SK-N-SH (cell line): ENCODE results near the gene CCDC116.

ENCODE experiments used
- CTCF ChIP-seq: fragments of 200-600 bp; sonication (generic); IDR thresholded peaks from 2 replicates; pipeline ENCODE4 v1.6.1; 2017; ENCODE audit warnings: antibody characterized with exemption, mild to moderate bottlenecking, moderate library complexity
- GABPA ChIP-seq: IDR thresholded peaks from 2 replicates; pipeline ENCODE4 v1.4.0; 2012; ENCODE audit warnings: low read depth, mild to moderate bottlenecking
- NFIC ChIP-seq: IDR thresholded peaks from 2 replicates; pipeline ENCODE4 v1.4.0; 2012; ENCODE audit warnings: borderline replicate concordance
- SMC3 ChIP-seq: IDR thresholded peaks from 2 replicates; pipeline ENCODE4 v1.6.1; 2012; ENCODE audit warnings: low read depth, low read length, improper control_type of control experiment
- TF ChIP-seq, protein P1 (sequence below): IDR thresholded peaks from 2 replicates; pipeline ENCODE4 v1.4.0; 2012; ENCODE audit warnings: low read depth

- no peak for TF ChIP-seq SMC3
- TF ChIP-seq CTCF, result no peak
- TF ChIP-seq, protein P1, sequence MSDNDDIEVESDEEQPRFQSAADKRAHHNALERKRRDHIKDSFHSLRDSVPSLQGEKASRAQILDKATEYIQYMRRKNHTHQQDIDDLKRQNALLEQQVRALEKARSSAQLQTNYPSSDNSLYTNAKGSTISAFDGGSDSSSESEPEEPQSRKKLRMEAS, result no peak
- TF ChIP-seq NFIC, result no peak
- TF ChIP-seq GABPA, result no peak
These were observed 16.8 kb upstream of the CCDC116 start for GRCh38 chr22:21615731-21616130.
